ENCODE results near the gene CSMD2. TPM values are rescaled to one million over a fixed set of nuclear protein-coding genes. Genes with fewer than 3 reads are reported as not detected.

The CSMD2 gene
- total RNA-seq, 1 experiment from 2014 or later = 0.22 TPM

DNA sequence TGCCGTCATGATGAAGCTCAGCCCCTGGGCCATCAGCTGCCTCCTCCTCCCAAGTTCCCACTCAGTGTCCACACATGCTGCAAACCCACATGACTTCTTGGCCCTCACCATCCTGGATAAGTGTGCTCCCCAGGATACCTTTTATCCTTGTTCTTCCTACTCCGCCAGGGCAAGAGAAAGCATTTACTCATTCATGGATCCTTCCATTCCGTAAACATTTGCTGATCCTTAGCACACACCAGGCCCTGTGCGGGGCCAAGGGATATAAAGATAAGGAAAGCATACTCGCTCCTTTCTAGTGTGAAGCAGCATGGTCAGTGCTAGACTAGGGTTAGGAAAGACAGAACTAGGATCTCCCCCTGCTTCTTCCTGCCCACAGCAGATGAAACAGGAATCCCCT lies 423.3 kb downstream of the CSMD2 start:
- Histone ChIP-seq H3K9ac (ENCODE audit: low read length) (no peak overlapping the region), H3K9me3 (ENCODE audit: control insufficient read depth in 1 of 2, insufficient read depth in 1 of 2, low read depth in 1 of 2, low read length in 2 of 2) (no peaks in the 10 kb centered on the region), H3K4me3 (replicated peaks in 1 of 2; ENCODE audit: low read depth in 1 of 2, low read length in 2 of 2) (no peak overlapping the region), H2AFZ (ENCODE audit: low read depth, low read length, poor library complexity, severe bottlenecking) (no peak overlapping the region), H3K36me3 (ENCODE audit: control insufficient read depth in 1 of 2, insufficient read depth in 2 of 2, low read length in 2 of 2) (no peaks in the 10 kb centered on the region), H3K4me2 (ENCODE audit: low read length) (no peak overlapping the region), H4K20me1 (ENCODE audit: insufficient read depth) (no peaks in the 10 kb centered on the region), H3K9me2 (ENCODE audit: insufficient read depth) (no peaks in the 10 kb centered on the region), H3K27ac (ENCODE audit: low read depth, low read length) (no peak overlapping the region), H3K4me1 (ENCODE audit: control insufficient read depth in 1 of 2, insufficient read depth in 2 of 2, low read length in 2 of 2) (no peaks in the 10 kb centered on the region), H3K27me3 (ENCODE audit: insufficient read depth, low read length) (peaks cover 28% of the 10 kb centered on the region), H3K79me2 (ENCODE audit: insufficient read depth, low read length) (no peaks in the 10 kb centered on the region)
- RAD21 ChIA-PET (ENCODE audit: low non-redundant PET in 1 of 2, low total read pairs in 2 of 2, uncharacterized antibody in 2 of 2, unreplicated experiment in 2 of 2) = no interaction called here
- DNase-seq (ENCODE audit: low read depth, low spot score) (no peak), ATAC-seq (no peak)
- BruUV-seq (replicated peaks) = no TSS peak
- TF ChIP-seq SP1 (IDR thresholded peaks at IDR 0.05; ENCODE audit: low read depth) (no peak), SRF (IDR thresholded peaks at IDR 0.05; ENCODE audit: low read depth) (no peak), SIN3A (IDR thresholded peaks at IDR 0.05; ENCODE audit: low read depth) (no peak), YY1 (IDR thresholded peaks at IDR 0.05; ENCODE audit: extremely low read depth, insufficient replicate concordance, low read depth, low read length) (no peak), RAD21 (IDR thresholded peaks at IDR 0.05; ENCODE audit: low read depth) (no peak), POLR2A (IDR thresholded peaks at IDR 0.05; ENCODE audit: borderline replicate concordance, extremely low read depth, insufficient read depth, insufficient read length) (no peak), EZH2 (IDR thresholded peaks at IDR 0.05) (no peak), POLR2AphosphoS5 (IDR thresholded peaks at IDR 0.05; ENCODE audit: low read depth, low read length) (no peak), EZH2phosphoT487 (IDR thresholded peaks at IDR 0.05; ENCODE audit: borderline replicate concordance) (no peak), CBX3 (IDR thresholded peaks at IDR 0.05; ENCODE audit: low read depth) (no peak), ZFX (IDR thresholded peaks at IDR 0.05) (no peak), TCF7L2 (IDR thresholded peaks at IDR 0.05; ENCODE audit: borderline replicate concordance, extremely low read depth, insufficient read depth, insufficient read length) (no peak)
- TF ChIP-seq, protein P1, sequence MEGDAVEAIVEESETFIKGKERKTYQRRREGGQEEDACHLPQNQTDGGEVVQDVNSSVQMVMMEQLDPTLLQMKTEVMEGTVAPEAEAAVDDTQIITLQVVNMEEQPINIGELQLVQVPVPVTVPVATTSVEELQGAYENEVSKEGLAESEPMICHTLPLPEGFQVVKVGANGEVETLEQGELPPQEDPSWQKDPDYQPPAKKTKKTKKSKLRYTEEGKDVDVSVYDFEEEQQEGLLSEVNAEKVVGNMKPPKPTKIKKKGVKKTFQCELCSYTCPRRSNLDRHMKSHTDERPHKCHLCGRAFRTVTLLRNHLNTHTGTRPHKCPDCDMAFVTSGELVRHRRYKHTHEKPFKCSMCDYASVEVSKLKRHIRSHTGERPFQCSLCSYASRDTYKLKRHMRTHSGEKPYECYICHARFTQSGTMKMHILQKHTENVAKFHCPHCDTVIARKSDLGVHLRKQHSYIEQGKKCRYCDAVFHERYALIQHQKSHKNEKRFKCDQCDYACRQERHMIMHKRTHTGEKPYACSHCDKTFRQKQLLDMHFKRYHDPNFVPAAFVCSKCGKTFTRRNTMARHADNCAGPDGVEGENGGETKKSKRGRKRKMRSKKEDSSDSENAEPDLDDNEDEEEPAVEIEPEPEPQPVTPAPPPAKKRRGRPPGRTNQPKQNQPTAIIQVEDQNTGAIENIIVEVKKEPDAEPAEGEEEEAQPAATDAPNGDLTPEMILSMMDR (IDR thresholded peaks at IDR 0.05 in 2 of 3, conservative IDR thresholded peaks at IDR 0.05 in 1 of 3; ENCODE audit: borderline replicate concordance in 1 of 3, insufficient read depth in 1 of 3, low read depth in 2 of 3, low read length in 2 of 3) = no peak
- TF ChIP-seq, protein P2, sequence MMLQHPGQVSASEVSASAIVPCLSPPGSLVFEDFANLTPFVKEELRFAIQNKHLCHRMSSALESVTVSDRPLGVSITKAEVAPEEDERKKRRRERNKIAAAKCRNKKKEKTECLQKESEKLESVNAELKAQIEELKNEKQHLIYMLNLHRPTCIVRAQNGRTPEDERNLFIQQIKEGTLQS (IDR thresholded peaks at IDR 0.05) = no peak
- CTCF ChIA-PET = no interaction called here
- intact Hi-C loops (cut with micrococcal nuclease) = no loop called here
- POLR2A ChIA-PET = no interaction called here
